ENCODE measurements around the gene ZFYVE19. TPM values are rescaled to one million over a fixed set of nuclear protein-coding genes. Genes with fewer than 3 reads are reported as not detected.

Gene ZFYVE19
- total and polyA plus RNA-seq, 2 of the 13 experiments (the other 11 are each of a cell fraction or from before 2014, with no cell fraction given): 23.3 to 44.0 TPM

DNA sequence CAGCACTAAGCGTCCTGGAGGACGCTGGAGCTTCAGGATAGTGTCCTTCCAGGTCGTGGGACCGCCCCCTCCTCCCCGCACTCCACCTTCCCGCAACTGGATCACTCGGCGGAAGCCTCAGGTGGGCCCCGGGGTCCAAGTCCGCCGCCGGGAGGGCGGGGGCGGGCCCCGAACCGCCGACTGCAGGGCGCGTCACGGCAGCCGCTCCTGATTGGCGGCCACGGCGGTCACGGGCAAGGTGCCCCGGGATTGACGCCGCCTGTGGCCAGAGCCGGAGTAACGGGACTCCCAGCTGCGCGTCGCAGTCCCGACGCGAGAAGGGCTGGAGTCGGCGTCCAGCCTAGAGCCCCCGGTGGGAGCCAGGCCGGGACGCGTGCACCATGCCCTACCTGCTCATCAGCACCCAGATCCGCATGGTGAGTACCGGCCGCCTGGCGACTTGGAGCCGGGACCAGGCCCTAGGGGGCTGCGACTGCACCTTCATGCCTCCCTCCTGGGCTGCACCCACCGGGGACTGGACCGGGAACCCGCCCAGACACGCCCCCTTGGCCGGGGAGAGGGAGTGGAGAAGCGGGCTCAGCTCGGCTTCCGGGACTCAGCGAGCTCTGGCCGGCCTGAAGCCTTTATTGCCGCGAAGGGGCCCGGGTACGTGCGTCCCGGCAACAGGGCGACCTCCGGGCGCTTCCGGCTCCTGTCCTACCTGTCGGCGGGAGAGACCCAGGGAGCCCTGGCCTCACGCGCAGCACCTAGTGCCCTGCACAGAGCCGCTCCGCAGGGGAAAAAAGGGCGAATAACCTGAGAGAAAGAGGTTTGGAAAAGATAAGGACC is 42.9 kb upstream of the ZFYVE19 start, which contains the start of gene GCHFR (continued):
- no peak for TF ChIP-seq NONO (IDR thresholded peaks at IDR 0.05)
- TF ChIP-seq NONO (CRISPR knock-in tag; conservative IDR thresholded peaks at IDR 0.05): peak; percentile 93
- TF ChIP-seq, protein P1, sequence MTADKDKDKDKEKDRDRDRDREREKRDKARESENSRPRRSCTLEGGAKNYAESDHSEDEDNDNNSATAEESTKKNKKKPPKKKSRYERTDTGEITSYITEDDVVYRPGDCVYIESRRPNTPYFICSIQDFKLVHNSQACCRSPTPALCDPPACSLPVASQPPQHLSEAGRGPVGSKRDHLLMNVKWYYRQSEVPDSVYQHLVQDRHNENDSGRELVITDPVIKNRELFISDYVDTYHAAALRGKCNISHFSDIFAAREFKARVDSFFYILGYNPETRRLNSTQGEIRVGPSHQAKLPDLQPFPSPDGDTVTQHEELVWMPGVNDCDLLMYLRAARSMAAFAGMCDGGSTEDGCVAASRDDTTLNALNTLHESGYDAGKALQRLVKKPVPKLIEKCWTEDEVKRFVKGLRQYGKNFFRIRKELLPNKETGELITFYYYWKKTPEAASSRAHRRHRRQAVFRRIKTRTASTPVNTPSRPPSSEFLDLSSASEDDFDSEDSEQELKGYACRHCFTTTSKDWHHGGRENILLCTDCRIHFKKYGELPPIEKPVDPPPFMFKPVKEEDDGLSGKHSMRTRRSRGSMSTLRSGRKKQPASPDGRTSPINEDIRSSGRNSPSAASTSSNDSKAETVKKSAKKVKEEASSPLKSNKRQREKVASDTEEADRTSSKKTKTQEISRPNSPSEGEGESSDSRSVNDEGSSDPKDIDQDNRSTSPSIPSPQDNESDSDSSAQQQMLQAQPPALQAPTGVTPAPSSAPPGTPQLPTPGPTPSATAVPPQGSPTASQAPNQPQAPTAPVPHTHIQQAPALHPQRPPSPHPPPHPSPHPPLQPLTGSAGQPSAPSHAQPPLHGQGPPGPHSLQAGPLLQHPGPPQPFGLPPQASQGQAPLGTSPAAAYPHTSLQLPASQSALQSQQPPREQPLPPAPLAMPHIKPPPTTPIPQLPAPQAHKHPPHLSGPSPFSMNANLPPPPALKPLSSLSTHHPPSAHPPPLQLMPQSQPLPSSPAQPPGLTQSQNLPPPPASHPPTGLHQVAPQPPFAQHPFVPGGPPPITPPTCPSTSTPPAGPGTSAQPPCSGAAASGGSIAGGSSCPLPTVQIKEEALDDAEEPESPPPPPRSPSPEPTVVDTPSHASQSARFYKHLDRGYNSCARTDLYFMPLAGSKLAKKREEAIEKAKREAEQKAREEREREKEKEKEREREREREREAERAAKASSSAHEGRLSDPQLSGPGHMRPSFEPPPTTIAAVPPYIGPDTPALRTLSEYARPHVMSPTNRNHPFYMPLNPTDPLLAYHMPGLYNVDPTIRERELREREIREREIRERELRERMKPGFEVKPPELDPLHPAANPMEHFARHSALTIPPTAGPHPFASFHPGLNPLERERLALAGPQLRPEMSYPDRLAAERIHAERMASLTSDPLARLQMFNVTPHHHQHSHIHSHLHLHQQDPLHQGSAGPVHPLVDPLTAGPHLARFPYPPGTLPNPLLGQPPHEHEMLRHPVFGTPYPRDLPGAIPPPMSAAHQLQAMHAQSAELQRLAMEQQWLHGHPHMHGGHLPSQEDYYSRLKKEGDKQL (CRISPR knock-in tag; IDR thresholded peaks at IDR 0.05; ENCODE audit: low read depth): peak; percentile 68; the same call in 1 of the 2 replicates
- TF ChIP-seq, protein P2, sequence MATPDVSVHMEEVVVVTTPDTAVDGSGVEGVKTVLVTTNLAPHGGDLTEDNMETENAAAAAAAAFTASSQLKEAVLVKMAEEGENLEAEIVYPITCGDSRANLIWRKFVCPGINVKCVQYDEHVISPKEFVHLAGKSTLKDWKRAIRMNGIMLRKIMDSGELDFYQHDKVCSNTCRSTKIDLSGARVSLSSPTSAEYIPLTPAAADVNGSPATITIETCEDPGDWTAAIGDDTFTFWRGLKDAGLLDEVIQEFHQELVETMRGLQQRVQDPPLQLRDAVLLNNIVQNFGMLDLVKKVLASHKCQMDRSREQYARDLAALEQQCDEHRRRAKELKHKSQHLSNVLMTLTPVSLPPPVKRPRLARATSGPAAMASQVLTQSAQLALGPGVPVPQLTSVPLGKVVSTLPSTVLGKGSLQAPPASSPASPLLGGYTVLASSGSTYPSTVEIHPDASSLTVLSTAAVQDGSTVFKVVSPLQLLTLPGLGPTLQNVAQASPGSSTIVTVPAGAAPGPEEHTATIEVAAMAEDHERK (CRISPR knock-in tag; IDR thresholded peaks at IDR 0.05; ENCODE audit: low read depth): no peak
- no peak for TF ChIP-seq NR2F6 (IDR thresholded peaks at IDR 0.05)
- peak; percentile 10; the same call in 1 of the 2 replicates for TF ChIP-seq NR2F6 (CRISPR knock-in tag; IDR thresholded peaks at IDR 0.05)
- peak; percentile 85; the same call in 1 of the 2 replicates for TF ChIP-seq SIN3A (IDR thresholded peaks at IDR 0.05; ENCODE audit: borderline replicate concordance, low read depth, low read length)
- TF ChIP-seq NCOA1 (CRISPR knock-in tag; IDR thresholded peaks at IDR 0.05): peak; percentile 94
- no peak for TF ChIP-seq EHMT2 (IDR thresholded peaks at IDR 0.05; ENCODE audit: borderline replicate concordance, low read depth, low read length)
- TF ChIP-seq ZNF883 (CRISPR knock-in tag; IDR thresholded peaks at IDR 0.05; ENCODE audit: not compliant biosample characterization): peak; percentile 55
- TF ChIP-seq SMAD9 (CRISPR knock-in tag; IDR thresholded peaks at IDR 0.05): 0 out of 2 replicates have a peak, but pooled peaks have one; percentile 50
- TF ChIP-seq RARG (CRISPR knock-in tag; IDR thresholded peaks at IDR 0.05; ENCODE audit: low read depth): no peak
- TF ChIP-seq, protein P3, sequence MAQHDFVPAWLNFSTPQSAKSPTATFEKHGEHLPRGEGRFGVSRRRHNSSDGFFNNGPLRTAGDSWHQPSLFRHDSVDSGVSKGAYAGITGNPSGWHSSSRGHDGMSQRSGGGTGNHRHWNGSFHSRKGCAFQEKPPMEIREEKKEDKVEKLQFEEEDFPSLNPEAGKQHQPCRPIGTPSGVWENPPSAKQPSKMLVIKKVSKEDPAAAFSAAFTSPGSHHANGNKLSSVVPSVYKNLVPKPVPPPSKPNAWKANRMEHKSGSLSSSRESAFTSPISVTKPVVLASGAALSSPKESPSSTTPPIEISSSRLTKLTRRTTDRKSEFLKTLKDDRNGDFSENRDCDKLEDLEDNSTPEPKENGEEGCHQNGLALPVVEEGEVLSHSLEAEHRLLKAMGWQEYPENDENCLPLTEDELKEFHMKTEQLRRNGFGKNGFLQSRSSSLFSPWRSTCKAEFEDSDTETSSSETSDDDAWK (CRISPR knock-in tag; IDR thresholded peaks at IDR 0.05): no peak
- TF ChIP-seq ZNF484 (CRISPR knock-in tag; IDR thresholded peaks at IDR 0.05; ENCODE audit: borderline replicate concordance, low read depth): no peak
- TF ChIP-seq PCBP1 (IDR thresholded peaks at IDR 0.05; ENCODE audit: borderline replicate concordance, low read depth, low read length): no peak
- TF ChIP-seq XBP1 (CRISPR knock-in tag; IDR thresholded peaks at IDR 0.05): no peak
- peak; percentile 42 for TF ChIP-seq ZNF543 (CRISPR knock-in tag; IDR thresholded peaks at IDR 0.05)

All from HepG2 (cell line).